NCI-H128 (cell line): ENCODE measurements around the gene TMEM174.

ENCODE experiments used
- DNase-seq: peaks from one replicate; lab custom pipeline; 2025; ENCODE audit not compliant: unreplicated experiment; lab: John Stamatoyannopoulos, UW

Gene TMEM174

DNA sequence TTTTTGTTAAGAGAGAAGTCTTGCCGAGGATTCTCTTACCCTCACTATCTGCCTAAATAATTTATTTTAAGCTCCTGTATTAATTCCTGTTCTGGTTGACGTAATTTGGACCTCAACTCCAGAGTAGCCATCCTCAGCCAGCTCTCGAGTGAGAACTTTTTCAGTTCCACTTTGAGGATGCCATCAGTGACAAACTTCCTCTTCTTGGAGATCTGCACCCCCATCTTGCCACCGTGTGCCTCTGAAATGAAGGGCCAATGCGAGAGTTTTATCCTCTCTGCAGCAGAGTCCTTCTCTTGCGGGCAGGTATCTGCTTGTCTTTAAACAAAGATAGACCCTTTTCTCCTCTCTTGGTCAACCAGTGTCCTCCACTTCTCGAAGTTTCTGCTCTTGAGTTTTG is 19.5 kb upstream of the TMEM174 start:
- no peak for DNase-seq

DNA sequence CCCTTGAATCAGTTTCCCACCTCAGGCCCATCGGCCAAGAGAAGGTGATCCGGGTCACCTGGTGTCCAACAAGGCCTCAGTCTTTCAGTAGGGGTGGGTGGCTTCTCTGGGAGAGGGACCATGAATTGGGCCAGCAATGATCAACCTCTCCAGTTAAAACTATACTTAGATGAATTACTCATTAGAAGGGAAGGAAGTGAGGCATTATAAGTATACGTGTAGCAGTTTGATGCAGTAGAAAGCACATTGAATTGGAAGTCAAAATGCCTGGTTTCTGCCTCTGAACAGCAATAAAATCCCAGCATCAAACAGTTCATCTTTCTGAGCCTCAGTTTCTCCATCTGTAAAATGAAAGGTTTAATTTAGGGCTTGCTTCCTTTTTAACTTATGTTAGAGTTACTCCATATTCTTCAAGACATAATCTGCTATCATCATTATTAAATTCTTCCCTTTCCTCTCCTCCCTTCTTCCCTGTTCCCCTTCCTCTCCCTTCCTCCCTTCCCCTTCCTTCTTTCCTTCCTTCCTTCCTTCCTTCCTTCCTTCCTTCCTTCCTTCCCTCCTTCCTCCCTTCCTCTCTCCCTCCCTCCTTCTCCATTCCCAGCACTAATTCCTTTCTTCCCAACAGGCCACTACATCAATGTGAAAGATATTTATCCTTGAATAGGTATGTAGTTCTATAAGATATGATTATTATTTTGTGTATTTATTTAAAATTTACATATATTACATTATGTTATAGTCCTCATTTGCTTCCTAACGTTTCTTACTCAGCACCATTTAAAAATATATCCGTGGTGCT is 18.6 kb upstream of the TMEM174 start:
- DNase-seq: no peak

DNA sequence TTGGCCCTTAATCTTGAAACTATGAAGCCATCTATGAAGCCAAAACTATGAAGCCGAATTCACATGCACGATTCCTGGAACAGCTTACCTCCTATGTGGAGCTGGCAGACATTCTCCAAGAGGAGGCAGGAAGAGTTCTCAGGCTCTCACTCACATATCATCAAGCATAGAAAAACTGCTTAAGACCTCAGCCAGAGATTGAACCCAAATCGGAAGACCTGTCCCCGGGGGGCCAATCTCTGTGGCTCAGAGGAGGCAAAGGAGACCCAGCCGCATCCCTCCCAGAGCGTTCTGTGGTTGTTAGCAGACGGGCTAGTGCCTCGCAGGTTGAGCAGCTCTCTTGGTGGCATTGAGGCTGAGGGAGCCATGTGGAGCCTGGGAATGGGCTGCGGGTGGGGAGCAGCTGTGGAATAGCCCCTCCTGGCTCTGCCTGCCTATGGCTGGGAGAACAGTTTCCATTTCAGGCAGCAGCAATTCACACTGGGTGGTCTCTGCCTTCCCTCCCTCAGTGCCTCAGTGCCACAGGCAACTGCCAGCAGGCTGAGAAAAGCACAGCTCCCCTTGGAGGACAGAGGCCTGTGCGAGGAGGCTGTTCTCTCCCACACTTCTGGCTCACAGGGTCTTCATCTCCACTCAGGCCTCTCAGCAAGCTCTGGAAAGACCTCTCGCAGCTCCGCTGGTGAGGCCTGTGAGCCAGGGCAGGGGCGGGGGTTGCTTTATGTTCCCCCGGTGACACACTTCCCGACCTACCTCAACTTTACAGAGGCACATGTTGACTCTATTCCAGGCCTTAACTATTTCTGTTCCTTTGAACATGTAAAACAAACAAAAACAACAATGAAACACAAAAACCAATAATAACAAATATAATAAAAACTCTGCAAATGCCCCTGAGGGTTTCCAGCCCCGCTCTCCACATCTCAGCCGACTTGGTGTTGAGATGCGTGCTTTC is 17.4 kb upstream of the TMEM174 start:
- DNase-seq: no peak

DNA sequence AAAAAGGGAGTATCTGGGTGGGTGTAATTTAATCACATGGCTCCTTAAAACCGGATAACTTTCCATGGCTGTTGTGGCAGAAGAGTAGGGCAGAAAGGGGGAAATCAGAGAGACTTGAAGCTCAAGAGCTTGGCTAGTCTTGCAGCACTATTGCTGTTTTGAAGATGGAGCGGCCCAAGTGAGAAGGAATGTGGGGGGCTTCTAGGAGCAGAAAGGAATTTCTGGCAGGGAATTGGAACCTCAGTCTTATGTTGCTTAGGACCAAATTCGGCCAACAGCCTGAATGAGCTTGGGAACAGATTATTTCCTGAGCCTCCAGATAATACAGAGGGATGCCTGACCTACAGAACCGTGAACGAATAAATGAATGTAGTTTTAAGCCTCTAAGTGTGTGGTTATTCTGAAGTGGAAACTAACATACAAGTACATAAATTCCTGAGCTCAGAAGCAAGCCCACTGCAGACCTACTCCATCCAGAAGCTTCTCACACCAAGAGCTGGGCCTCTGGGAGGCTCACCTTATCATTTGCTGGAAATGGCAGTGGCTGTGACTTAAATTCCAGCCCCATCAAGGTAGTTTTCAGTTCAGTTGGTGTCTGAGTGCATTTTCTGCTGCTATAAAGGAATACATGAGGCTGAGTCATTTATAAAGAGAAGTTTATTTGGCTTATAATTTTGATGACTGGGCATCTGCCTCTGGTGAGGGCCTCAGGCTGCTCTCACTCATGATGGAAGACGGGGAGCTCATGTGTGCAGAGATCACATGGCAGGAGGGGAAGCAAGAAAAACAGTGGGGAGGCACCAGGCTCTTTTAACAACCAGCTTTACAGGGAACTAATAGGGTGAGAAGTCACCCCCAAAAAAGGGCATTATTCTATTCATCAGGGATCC is 15.3 kb upstream of the TMEM174 start:
- DNase-seq: no peak

DNA sequence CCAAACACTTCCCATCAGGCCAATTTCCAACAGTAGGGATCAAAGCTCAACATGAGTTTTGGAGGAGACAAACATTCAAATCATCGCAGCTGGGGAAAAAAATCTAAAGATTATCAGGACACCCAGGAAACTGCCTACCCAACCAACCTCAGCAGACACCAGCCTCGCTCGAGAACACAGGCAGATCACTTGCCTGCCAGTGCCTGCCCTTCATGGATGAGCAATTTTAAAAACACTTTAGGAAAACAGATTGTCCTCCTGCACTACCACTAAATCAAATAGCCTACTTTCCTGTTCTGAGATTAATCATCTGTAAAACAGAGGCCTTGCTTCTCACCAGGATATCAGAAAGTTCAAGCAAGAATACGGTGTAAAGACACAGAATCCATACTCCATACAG is 14.7 kb upstream of the TMEM174 start:
- no peak for DNase-seq

DNA sequence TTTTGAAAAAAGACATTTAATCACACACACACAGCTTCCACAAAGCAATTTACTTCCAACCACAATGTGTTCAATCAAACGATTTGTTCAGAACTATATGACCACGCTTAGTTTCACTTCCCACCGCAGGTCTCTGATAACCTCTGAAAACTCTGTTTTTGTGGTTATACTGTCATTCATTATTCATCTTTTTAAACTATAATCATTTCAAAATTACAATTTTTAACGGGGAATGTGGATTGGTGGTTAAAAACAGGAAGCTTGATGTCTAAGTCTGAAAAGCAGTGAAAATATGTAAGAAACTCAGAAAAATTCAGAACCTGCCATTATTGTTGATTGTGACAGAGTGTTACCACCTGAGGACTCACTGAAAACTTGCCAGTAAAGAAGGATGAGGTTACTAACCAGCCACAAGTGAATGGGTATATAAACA is 12.7 kb upstream of the TMEM174 start:
- DNase-seq: no peak

DNA sequence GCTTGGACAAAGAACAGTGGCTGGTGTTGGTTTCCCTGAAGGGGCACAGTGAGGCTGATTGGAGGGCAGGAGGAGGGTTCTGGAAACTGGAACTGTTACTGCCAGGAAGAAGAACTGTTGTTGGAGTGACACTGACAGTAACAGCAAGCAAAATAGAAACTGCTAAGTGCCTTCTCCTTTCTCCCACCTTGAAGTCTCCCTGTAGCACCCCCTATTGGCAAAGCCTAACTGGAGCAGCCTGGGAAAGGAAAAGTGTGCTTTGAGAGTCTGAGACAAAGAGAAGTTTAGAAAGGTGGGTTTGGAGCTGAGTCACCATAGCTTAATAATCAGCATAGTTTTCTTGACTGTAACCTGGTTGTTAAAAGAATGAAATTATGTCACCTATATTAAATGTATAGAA is 2.5 kb upstream of the TMEM174 start:
- DNase-seq: no peak

DNA sequence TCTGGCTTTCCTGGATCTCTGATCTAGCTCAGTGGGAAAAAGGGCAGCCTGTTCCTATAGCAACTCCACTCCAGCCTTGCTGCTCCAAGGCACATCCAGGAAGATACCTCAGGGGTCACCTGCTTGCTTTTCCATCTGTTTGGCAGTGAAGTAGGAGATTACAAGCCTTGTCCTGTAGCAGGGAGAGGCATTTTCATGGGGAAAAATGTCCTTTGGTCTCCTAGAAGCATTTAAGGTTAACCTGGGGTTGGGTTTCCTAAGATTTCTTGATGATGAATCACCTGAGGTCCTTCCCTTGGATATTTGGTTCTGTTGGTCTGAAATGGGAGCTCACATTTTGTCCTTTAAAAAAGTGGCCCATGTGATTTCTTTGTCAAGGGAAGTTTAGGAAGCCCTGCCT is 1.5 kb upstream of the TMEM174 start:
- no peak for DNase-seq

DNA sequence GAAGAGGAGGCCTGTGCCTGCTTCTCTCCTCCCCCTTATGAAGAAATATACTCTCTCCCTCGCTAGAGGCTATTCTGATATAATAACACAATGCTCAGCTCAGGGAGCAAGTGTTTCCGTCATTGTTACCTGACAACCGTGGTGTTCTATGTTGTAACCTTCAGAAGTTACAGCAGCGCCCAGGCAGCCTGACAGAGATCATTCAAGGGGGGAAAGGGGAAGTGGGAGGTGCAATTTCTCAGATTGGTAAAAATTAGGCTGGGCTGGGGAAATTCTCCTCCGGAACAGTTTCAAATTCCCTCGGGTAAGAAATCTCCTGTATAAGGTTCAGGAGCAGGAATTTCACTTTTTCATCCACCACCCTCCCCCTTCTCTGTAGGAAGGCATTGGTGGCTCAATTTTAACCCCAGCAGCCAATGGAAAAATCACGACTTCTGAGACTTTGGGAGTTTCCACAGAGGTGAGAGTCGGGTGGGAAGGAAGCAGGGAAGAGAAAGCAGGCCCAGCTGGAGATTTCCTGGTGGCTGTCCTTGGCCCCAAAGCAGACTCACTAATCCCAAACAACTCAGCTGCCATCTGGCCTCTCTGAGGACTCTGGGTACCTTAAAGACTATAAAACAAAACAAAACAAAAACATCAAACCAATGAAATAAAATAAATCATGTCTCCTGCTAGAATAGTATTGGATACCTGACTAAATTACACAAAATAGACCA is 1.3 kb downstream of the TMEM174 start:
- DNase-seq: no peak

DNA sequence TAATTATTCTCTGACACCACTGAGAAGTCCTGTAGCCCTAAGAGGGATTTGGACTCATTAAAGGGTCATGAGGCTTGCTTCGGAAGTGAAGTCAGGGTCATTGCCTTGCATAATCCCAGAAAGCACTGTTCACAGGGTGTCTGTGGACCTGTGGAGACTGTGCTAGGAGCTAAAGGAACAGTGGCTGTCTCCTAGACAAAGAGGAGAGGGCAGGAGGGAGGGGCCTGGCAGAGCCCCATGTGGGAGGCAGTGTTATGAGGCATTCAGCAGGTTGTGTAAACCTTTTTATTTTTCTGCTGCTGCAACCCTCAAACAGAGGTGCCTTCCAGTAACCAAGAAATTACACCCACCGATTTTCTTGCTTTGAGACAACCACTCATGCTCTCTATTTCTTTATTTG is 3.3 kb downstream of the TMEM174 start:
- no peak for DNase-seq

DNA sequence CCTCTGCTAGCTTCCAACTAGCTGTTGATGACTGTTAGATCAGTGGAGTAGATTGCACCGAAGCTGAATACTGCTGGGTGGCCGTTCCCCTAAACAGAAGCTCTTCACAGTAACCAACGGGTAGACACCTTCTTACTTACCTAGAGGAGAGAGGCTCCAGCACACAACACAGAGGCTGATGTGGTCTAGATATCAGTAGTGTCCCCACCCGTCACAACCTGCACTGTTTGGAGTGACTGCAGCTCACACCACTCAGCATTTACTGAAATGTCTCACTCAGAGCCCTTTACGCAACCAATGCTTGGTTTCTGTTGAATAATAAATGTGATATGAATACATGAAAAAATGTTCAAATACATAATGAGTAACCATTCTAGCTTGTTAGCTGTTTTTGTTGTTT is 5.3 kb downstream of the TMEM174 start:
- DNase-seq: no peak

DNA sequence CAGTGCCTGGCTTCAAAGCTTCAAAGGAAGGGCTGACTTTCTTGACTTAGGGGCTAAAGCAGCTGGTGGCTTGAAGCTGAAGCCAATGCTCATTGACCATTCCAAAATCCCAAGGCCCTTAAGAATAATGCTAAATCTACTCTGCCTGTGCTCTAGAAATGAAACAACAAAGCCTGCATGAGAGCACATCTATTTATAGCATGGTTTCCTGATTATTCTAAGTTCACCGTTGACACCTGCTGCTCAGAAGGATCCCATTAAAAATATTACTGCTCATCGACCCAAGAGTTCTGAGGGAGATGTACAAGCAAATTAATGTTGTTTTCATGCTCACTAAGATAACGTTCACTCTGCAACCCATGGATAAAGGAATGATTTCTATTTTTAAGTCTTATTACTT is 6.7 kb downstream of the TMEM174 start:
- no peak for DNase-seq

DNA sequence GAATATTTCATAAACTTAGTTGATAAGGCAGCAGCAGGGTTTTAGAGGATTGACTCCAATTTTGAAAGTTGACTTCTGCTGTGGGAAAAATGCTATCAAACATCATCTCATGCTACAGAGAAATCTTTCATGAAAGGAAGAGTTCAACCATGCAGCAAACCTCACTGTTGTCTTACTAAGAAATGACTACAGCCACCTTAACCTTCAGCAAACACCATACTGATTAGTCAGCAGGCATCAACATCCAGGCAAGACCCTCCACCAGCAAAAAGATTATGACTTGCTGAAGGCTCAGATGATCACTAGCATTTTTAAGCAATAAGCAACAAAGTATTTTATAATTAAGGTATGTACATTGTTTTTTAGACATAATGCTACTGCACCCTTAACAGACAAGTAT is 7.6 kb downstream of the TMEM174 start:
- DNase-seq: no peak

DNA sequence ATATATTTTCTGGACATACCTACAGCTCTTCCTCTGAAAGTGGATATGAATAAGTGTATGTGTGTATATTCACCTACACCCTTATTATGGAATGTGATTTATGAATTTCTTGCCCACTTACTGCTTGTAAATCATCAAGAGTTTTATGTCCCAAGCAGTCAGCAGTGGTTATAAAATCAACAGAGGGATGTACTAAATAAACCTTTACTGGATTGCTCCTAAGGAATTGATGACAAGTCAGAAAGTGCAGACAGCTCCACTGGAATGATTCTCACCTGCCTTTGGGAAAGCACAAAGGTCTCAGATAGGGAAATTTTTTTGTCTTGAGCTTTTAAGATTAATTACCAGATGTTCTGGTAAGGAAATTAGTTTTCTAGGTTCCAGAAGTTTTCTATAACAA is 9.3 kb downstream of the TMEM174 start:
- no peak for DNase-seq

DNA sequence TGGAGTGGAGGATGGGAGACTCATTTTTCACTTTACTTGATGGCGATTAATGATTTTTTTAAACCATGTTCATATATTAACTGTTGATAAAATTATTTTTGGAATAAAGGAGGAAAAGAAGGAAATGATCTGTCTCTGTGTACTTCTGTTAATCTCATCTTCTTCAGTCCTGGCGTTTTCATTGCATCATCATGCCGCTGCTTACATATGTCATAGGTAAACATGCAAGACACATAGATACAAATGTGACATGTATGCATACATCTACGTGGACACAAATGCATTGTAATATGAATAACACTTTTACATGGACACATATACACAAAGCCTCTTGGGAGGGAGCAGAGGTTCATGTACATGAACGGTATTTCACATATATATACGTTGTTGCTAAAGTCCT is 10.0 kb downstream of the TMEM174 start:
- DNase-seq: no peak

DNA sequence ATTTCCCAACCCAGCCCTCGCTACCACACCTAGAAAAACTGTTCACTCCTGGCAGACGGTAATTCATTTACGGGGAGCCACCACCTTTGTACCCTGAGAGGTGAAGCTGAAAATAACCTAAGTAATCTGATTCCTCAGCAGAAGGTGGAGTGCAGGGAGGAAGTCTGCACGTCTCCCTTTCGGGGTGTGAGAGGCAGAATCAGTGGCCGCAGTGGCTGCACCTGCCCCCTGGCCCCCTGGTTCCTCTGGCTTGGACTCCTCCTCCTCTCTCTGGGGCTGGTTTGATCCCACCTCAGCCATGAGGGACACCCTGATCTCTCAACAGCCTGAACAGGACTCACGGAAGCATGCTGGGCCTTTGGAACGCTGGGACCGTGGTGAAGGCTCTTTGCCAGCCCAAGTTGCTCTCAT is 10.5 kb downstream of the TMEM174 start:
- DNase-seq: peak; percentile 2

DNA sequence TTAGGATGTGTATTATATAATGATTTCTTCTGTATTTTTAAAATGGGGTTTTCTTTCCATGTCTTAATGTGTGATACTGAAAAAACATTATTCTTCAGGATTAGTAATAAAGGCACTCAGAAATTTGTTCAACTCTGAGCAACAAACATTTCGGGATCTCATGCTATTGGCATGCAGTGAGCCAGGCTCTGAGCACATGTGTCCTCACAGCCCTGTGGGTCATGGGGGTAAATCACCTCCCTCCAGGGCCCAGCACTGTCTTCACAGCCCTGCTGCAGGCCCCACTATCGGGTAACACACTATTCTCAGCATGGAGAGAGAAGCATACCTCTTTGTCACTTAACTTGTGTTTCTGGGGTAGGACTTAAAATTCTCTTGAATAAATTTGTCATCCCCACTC is 14.0 kb downstream of the TMEM174 start:
- DNase-seq: no peak

DNA sequence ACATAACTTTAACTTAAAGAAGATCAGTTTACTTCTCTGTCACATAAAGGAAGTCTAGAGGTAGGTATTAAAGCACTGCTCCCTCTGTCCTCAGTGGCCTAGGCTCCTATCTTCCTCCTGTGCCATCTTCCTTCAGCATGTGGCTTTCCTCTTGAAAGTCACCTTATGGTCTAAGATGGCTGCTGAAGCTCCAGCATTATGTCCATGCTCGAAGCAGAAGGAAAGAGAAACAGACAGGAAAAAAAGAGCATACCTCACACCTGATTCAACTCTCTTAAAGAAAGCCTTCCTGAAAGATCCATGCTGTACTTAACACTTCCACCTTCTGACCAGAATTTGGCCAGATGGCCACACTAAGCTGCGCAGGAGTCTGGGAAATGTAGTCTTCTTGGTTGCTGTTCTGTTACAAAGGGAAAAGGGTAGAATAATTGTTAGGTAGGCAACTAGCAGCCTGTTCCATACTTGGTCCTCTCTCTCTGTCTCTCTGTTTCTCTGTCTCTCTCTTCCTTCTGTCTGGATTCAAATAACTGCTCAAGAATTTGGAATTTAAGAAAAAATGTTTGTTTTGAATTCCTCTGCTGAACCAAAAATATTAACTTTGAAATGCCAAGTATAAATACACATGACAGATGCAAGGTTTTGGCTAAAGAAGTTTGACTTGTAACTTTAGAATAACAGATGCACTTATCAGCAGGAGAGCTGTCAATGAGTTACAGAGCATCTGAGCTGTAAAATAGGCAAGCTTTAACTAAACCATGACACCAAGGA is 16.0 kb downstream of the TMEM174 start:
- DNase-seq: no peak

DNA sequence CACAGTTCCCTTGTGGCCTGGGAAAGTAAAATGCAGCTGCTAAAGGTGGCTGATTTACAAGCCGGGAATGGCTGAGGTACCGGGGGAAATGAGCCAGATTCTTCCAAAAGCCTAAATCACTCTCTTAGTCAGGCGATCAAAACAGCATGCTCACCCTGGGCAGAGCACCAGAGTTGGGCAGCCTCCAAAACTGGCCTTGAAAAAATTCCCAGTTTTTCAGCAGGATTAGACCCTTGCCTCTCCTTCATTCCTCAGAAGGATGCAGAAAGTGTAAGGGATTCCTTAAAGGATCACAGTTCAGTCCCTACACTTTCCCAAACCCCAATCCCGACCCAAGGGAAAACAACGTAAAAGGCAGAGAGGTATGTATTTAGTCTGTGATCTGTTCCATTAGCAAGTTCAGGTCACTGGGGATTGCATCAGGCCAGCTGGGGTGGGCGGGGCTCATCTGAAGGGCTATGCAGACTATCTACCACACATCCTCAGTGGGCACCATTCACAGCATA is 16.9 kb downstream of the TMEM174 start:
- no peak for DNase-seq

DNA sequence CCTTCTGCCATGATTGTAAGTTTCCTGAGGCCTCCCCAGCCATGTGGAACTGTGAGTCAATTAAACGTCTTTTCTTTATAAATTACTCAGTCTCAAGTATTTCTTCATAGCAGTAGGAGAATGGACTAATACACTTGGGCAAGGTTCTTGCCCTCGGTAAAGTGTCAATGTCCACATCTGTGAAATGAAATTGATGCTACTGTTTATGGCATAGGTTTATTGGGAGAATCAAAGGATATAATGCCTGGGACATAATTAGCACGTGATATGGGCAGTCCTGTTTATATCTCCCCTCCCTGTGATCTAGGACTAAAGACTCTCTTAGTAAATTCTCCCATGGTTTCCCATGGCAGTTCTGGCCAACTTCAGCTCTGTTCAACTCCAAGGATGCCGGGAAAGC is 19.4 kb downstream of the TMEM174 start:
- no peak for DNase-seq
